Activated naive CD4-positive, alpha-beta T cell treated with anti-CD3 and anti-CD28 coated beads for 36 hours (primary cell): ENCODE results near the gene RHOF. TPM values are rescaled to one million over a fixed set of nuclear protein-coding genes. Genes with fewer than 3 reads are reported as not detected.
"Not testable (repeated sequence)": the region's sequence is repeated elsewhere in the genome, so short reads cannot be mapped to it uniquely, and the experiment has no call there.

Source experiments
- CTCF ChIA-PET: fragments of 350-600 bp; sonication (Branson Sonifier 250); formaldehyde crosslinking; loops from one replicate; lab custom pipeline; 2021; ENCODE audit warnings: antibody characterized with exemption; lab: Charles Lee
- DNase-seq: peaks from one replicate; pipeline ENCODE4 v3.0.0-alpha.2; 2020
- H3K27ac Mint-ChIP-seq: one replicate; pipeline ENCODE4 v1.8.0; 2021; ENCODE audit warnings: mild to moderate bottlenecking, mixed read lengths
- H3K27me3 Mint-ChIP-seq: one replicate; pipeline ENCODE4 v1.8.0; 2021; ENCODE audit warnings: low read depth, mixed read lengths
- H3K36me3 Mint-ChIP-seq: one replicate; pipeline ENCODE4 v1.8.0; 2021; ENCODE audit warnings: low read depth, mixed read lengths
- H3K4me1 Mint-ChIP-seq: one replicate; pipeline ENCODE4 v1.8.0; 2021; ENCODE audit warnings: low read depth, mixed read lengths
- H3K4me3 Mint-ChIP-seq: one replicate; pipeline ENCODE4 v1.8.0; 2021; ENCODE audit warnings: mild to moderate bottlenecking, moderate library complexity, mixed read lengths
- H3K9me3 Mint-ChIP-seq: one replicate; pipeline ENCODE4 v1.8.0; 2021; ENCODE audit warnings: mixed read lengths
- intact Hi-C: fragments of 100-400 bp; cut with micrococcal nuclease; formaldehyde crosslinking; loops from one replicate; pipeline ENCODE4 v1.15.1; 2023
- total RNA-seq, 2 experiments: library from RNA; stranded (reverse); gene quantifications; one replicate each; pipeline ENCODE4 v1.2.3, GENCODE V29; 2021

RHOF gene
- total RNA-seq, 2 experiments from 2014 or later, result 64.4 to 67.5 TPM

DNA sequence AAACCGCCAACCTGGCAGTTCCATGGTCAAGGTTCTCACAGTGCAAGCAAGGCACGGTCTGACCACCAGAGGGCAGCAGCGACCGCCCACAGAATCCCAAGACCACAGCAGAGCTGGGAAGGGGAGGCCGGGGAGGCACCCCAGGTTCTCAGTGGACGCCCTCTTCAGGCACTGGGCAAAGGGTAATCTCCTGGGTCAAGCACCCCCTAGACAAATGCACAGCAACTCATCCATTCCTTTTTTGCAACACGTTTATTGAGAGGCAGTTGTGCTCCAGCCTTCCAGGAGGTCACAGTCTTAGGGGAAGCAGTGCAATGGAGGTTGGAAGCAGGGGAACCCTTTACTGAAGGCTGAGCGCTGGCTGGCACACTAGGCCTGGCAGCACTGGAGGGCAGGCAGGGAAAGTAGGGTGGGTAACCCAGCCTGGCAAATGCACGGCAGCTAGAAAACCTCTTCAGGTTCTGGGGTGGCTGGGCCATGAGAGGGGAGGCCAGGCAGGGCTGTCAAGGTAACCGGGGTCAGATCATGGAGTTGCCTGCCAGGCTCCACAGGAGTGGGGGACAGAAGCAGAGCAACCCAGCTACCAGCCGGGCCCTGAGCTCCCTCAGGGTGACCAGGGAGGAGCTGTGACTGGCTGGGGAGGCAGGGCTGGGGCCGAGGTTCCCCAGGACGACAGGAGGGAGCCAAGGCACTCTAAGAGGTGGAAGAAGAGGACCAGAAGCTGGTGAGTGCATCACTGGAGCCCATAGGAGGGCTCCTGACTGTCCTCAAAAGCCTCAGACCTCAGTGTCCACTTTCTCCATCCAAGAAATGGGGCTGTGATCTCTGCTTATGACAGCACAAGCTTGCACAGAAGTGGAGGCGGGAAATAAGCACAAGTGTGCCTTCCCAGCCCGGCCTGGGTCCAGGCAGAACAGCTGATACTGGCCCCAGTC, 1.8 kb upstream of the RHOF start:
- Mint-ChIP-seq H3K27me3 (no peaks in the 10 kb centered on the region), H3K9me3 (no peaks in the 10 kb centered on the region), H3K27ac (peak overlapping the region; percentile 92), H3K4me3 (peak overlapping the region; percentile 83), H3K4me1 (peaks cover 58% of the 10 kb centered on the region), H3K36me3 (peaks cover 15% of the 10 kb centered on the region)
- intact Hi-C loops, result loop anchor here (10.0 kb wide), 1 partner anchor 930 kb away; no protein-coding TSS in a partner anchor
- peak; percentile 91 for DNase-seq
- CTCF ChIA-PET, result interaction anchor here (0.5 to 10.3 kb wide), 36 partner anchors 12 to 424 kb away, joined by 3 to 494 read pairs (median 6); partner anchors contain the start of genes CFAP251, PSMD9, SETD1B and TMEM120B

DNA sequence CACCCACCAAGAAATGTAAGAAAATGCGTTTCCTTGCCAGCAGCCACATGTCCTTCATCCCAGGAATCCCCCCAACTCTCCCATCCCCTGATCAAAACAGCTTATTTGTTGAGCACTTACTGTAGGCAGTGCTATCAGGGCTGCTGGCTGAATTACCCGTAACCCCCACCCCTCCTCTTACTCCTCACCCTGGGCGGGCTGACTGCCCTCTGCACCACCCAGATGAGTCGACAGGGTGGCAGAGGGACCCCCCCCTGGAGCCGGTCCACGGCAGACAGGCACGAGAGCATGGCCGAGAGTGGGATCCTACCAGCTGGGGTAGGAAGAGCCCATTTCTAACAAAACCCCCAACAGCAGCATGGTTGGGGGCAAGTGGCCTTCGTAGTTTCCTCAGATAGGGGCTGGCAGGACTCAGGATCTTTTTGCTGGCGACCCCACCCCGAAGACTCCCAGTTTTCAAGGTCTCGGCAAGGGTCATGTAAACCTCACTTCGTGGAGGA, 1.1 kb upstream of the RHOF start:
- H3K27me3 Mint-ChIP-seq, result no peaks in the 10 kb centered on the region
- peaks cover 18% of the 10 kb centered on the region for H3K36me3 Mint-ChIP-seq
- intact Hi-C loops, result loop anchor here (1.0 to 10.0 kb wide), 13 partner anchors 18 to 930 kb away; partner anchors contain the start of genes BCL7A, PSMD9, RNF34 and TMEM120B
- H3K9me3 Mint-ChIP-seq, result no peaks in the 10 kb centered on the region
- peak overlapping the region; percentile 83 for H3K4me3 Mint-ChIP-seq
- H3K4me1 Mint-ChIP-seq, result peaks cover 65% of the 10 kb centered on the region
- DNase-seq, result no peak
- CTCF ChIA-PET, result interaction anchor here (0.6 to 10.3 kb wide), 45 partner anchors 13 to 423 kb away, joined by 3 to 494 read pairs (median 6); partner anchors contain the start of genes CFAP251, PSMD9, SETD1B and TMEM120B
- H3K27ac Mint-ChIP-seq, result peak overlapping the region; percentile 92

DNA sequence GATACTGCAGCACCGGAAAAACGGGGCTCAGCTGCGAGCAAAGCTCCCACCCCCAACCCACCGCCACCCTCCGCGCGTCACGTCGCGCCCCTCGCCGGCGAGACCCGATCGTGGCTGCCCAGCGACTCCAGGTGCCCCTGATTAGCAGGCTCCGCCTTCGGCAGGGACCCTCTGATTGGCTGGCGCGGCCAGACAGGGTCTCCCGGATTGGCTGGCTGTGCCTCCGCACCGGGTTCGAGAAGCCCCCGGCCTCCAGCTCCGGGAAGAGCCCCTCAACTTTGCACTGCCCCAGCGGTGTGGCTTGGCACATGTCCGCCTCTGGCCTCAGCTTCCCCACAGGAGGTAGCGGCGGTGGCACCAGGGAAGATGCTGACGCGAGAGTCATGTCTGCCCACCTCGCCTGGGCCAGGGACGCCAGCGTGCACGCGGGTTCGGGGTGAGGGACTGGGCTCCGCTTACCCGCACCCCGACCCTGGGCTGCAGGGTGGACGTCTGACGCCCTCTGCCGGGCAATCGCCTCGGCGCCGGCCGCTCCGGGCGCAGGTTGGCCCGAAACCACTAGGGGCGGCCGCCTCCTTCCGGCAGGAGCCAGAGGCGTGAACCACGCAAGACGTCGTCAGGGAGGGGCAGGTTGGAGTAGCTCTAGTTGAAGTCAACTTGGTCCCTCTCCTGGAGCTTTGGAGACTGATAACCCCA, 498 bp upstream of the RHOF start:
- peak; percentile 97 for DNase-seq
- Mint-ChIP-seq H3K4me1 (peaks cover 64% of the 10 kb centered on the region), H3K27me3 (no peaks in the 10 kb centered on the region), H3K36me3 (peaks cover 18% of the 10 kb centered on the region), H3K27ac (peak overlapping the region; percentile 92), H3K9me3 (no peaks in the 10 kb centered on the region), H3K4me3 (peak overlapping the region; percentile 83)
- CTCF ChIA-PET, result interaction anchor here (0.6 to 10.3 kb wide), 46 partner anchors 14 to 306 kb away, joined by 3 to 494 read pairs (median 6); partner anchors contain the start of genes CFAP251, PSMD9, SETD1B and TMEM120B
- intact Hi-C loops, result loop anchor here (1.0 to 10.0 kb wide), 14 partner anchors 18 to 931 kb away; partner anchors contain the start of genes ANAPC5, BCL7A, PSMD9 and RNF34

DNA sequence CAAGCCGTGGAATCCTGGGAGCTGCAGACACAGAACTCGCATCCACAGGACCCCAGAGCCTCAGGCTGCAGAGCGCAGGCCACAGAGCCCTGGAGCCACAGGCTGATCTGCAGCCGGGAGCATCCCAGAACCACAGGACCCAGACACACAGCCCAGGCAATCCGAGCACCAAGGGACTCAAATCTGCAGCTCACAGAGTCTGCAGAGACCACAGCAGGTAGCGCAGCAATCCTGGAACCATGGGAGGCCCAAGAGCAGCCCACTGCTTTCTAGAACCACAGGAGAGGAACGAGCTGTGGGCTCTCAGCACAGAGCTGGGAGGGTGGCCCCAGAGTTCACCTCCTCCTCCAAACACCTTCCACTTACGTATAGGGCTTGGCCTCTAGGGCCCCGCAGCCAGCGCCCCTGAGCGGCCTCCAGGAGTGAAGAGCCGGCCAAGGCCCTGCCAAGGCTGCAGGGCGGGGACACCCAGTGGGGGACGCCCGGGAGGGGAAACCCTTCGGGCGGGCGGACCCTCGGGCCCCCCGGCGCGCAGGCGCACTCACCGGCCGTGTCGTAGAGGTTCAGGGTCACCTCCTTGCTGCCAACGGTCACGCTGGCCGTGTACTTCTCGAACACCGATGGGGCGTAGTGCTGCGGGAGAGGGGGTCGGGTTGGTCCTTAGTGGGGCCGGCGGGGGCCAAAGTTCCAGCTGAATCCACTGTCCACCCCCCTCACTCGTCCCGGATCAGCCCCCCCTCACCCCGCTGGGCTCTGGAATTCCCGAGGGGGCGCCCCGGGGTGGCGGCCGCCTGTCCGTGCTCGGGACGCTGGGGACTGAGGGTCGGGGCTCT, 665 bp downstream of the RHOF start:
- Mint-ChIP-seq H3K4me3 (peak overlapping the region; percentile 83), H3K4me1 (peaks cover 66% of the 10 kb centered on the region), H3K36me3 (peaks cover 17% of the 10 kb centered on the region), H3K9me3 (no peaks in the 10 kb centered on the region), H3K27me3 (no peaks in the 10 kb centered on the region), H3K27ac (peak overlapping the region; percentile 99)
- intact Hi-C loops, result loop anchor here (1.0 to 10.0 kb wide), 8 partner anchors 81 to 932 kb away; partner anchors contain the start of genes ANAPC5, BCL7A, RNF34 and TMEM120B
- CTCF ChIA-PET, result interaction anchor here (0.6 to 10.3 kb wide), 14 partner anchors 13 to 290 kb away, joined by 3 to 494 read pairs (median 14); partner anchors contain the start of genes CFAP251, SETD1B and TMEM120B
- peak; percentile 73 for DNase-seq

DNA sequence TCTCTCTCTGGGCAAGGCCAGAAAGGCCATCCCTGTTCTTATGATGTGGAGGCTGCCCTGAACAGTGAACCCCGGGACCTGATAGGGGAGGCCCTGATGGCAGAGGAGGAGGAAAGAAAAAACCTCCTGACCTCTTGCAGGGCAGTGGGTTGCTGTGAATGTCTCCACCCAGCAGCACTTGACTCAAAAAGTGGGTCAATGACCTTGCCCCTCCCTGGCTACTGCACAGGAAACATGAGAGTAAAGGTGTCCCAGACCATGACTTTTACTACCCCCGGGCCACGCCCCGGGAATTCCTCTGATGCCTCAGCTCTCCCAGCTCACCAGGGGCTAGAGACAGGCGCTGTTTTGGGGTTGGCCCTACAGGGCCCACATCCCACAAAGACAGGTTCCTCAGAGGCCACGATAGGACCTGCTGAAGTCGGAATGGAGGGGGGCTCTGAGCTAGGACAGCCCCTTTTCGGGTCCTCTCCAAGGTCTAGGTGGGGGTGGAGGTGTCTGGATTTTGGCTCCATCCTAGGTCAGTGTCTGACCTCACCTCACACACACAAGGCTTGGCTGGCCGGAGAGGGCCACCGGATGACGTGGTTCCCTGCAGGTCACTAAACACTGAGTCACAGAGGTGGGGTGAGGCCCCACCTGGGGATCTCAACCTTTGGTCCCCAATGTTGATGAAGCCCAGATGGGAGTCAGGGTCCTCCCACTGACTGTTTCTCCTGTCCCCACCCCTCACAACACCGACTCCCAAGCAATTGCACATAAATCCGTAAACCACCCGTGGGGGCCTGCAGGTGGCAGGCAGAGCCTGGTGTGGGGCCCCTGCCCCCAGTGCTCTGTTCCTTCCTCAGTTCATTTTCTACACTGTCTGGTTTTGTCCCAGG, 1.6 kb downstream of the RHOF start:
- Mint-ChIP-seq H3K4me1 (peaks cover 68% of the 10 kb centered on the region), H3K36me3 (peaks cover 24% of the 10 kb centered on the region), H3K27ac (peak overlapping the region; percentile 99), H3K4me3 (peak overlapping the region; percentile 83), H3K9me3 (no peaks in the 10 kb centered on the region), H3K27me3 (no peaks in the 10 kb centered on the region)
- intact Hi-C loops, result loop anchor here (2.0 to 10.0 kb wide), 8 partner anchors 80 to 933 kb away; partner anchors contain the start of genes BCL7A, ORAI1, RNF34 and TMEM120B
- CTCF ChIA-PET, result interaction anchor here (0.8 to 10.3 kb wide), 6 partner anchors 12 to 222 kb away, joined by 3 to 494 read pairs (median 61); partner anchors contain the start of gene SETD1B
- peak; percentile 72 for DNase-seq

DNA sequence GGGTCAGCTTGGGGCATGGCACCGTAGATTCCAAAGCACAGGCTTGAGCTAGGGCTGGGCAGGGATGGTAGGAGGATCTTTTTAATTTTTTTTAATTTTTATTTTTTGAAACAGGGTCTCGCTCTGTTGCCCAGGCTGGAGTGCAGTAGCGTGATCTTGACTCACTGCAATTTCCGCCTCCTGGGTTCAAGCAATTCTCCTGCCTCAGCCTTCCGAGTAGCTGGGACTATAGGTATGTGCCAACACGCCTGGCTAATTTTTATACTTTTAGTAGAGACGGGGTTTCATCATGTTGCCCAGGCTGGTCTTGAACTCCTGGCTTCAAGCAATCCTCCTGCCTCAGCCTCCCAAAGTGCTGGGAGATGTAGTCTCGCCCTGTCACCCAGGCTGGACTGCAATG, 2.7 kb downstream of the RHOF start:
- intact Hi-C loops, result loop anchor here (1.0 to 10.0 kb wide), 10 partner anchors 8 to 934 kb away; partner anchors contain the start of genes BCL7A, ORAI1, RNF34 and TMEM120B
- DNase-seq, H3K9me3 Mint-ChIP-seq, H3K27me3 Mint-ChIP-seq: not testable (repeated sequence)
- CTCF ChIA-PET, result interaction anchor here (0.9 to 10.3 kb wide), 5 partner anchors 11 to 163 kb away, joined by 3 to 494 read pairs (median 119); partner anchors contain the start of gene SETD1B
- Mint-ChIP-seq H3K27ac (peak overlapping the region; percentile 99), H3K36me3 (peaks cover 31% of the 10 kb centered on the region), H3K4me3 (peak overlapping the region; percentile 85), H3K4me1 (peaks cover 79% of the 10 kb centered on the region)

DNA sequence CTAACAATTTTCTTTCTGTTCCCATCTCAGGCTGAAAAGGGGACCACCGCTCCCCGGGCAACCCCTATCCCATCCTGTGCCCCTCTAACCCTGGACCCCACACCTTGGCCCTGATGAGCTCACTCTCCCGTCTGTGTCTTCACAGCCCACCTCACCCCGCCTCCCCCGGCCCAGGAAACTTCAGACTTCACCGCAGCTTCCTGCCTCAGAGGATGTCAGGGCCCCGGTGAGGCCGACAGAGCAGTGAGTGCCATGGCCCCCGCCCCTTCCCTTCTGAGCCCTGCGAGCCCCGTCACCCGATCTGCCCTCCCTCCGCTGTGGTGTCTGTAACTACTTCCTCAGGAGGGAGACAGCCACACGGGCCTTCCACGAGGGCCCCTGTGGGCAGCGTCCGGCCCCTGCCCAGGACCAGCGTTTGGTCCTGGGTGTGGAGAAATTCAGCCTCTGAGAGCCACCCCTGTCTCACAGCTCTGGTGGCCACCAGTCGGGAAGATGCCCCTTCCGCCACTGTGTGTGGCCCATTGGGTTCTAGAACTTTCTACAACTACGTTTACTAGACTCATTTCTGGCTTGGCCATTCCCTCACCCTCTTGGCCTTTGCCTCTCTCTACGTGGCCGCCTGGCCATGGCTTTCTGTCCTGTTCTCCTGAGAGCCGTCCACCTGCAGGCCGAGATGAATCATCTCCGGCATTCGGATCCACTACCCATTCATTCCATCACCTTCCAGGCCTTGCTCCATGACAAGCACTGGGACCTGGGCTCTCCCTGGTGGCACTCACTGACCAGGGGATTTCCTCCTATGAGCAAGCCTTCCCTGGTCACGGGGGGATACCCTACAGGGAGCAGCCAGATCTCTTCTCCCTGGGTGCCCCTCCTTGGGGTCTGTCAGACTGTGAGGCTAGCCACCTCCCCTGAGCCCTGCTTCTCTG, 3.4 kb downstream of the RHOF start:
- DNase-seq, result peak; percentile 98
- H3K36me3 Mint-ChIP-seq, result peaks cover 31% of the 10 kb centered on the region
- H3K27me3 Mint-ChIP-seq, result no peaks in the 10 kb centered on the region
- CTCF ChIA-PET, result interaction anchor here (0.5 to 10.3 kb wide), 8 partner anchors 9 to 477 kb away, joined by 3 to 494 read pairs (median 6); partner anchors contain the start of gene SETD1B
- intact Hi-C loops, result loop anchor here (1.0 to 10.0 kb wide), 11 partner anchors 8 to 935 kb away; partner anchors contain the start of genes BCL7A, ORAI1, RNF34 and TMEM120B
- H3K4me1 Mint-ChIP-seq, result peaks cover 80% of the 10 kb centered on the region
- H3K27ac Mint-ChIP-seq, result peak overlapping the region; percentile 99
- peak overlapping the region; percentile 85 for H3K4me3 Mint-ChIP-seq
- H3K9me3 Mint-ChIP-seq, result no peaks in the 10 kb centered on the region

DNA sequence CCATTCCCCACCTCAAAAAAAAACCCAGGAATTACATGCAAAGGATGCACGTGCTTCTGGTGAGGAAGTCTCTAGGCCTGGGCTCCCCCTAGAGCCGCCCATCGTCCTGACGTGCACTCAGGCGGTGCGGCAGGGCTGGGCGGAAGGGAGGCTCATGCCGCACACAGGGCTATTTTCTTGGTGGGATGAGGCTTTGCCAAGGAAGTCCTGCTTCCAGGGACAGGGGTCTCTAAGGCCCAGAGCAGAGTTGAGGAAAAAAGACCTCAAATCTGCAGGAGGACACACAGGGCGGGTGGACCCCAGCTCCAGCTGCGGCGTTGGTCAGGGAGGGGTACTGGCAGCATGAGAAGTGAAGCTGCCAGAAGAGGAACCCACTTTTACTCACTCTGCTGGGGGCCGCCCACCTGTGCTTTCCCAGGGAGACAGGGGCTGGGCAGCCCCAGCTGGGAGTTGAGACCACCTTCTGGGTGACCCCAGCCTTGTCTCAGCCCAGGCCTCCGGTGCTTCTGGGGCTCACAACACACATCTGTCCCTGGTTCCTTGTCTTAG, 4.2 kb downstream of the RHOF start:
- H3K4me1 Mint-ChIP-seq, result peaks cover 80% of the 10 kb centered on the region
- peak overlapping the region; percentile 85 for H3K4me3 Mint-ChIP-seq
- intact Hi-C loops, result loop anchor here (5.0 kb wide), 1 partner anchor 293 kb away; no protein-coding TSS in a partner anchor
- peak; percentile 62 for DNase-seq
- CTCF ChIA-PET, result interaction anchor here (0.5 to 10.3 kb wide), 6 partner anchors 10 to 478 kb away, joined by 3 to 381 read pairs (median 5); no protein-coding TSS in a partner anchor
- peaks cover 31% of the 10 kb centered on the region for H3K36me3 Mint-ChIP-seq
- no peaks in the 10 kb centered on the region for H3K9me3 Mint-ChIP-seq
- peak overlapping the region; percentile 99 for H3K27ac Mint-ChIP-seq
- no peaks in the 10 kb centered on the region for H3K27me3 Mint-ChIP-seq
